PC-3 (cell line): ENCODE results near the gene TAS1R2.

Experiments
- CTCF ChIP-seq: fragments of 300-600 bp; sonication (generic); conservative IDR thresholded peaks from 2 replicates; pipeline ENCODE4 v1.5.1; 2017; ENCODE audit warnings: antibody characterized with exemption, low read depth, mild to moderate bottlenecking, low read length
- EZH2 ChIP-seq: fragments of 300-600 bp; sonication (generic); IDR thresholded peaks from one replicate; pipeline ENCODE4 v1.6.1; 2017; ENCODE audit warnings: antibody characterized with exemption, mild to moderate bottlenecking, low read length; ENCODE audit not compliant: unreplicated experiment
- EZH2phosphoT487 ChIP-seq: fragments of 300-600 bp; sonication (generic); IDR thresholded peaks from 2 replicates; pipeline ENCODE4 v1.6.1; 2018; ENCODE audit warnings: mild to moderate bottlenecking, antibody characterized with exemption, low read length, borderline replicate concordance

GRCh38 chr1:18831656-18832055 lies 27.8 kb downstream of the TAS1R2 start:
- TF ChIP-seq CTCF (no peak), EZH2 (no peak), EZH2phosphoT487 (no peak)
